Testis (tissue), 2 donors: Measurements from ENCODE around the gene PCDHGA7.

Experiments used
- POLR2A ChIP-seq: fragments of 450-650 bp; IDR thresholded peaks from one replicate; pipeline ENCODE4 v1.6.1; 2017; ENCODE audit warnings: antibody characterized with exemption, mild to moderate bottlenecking, moderate library complexity
- TF ChIP-seq, protein P1 (sequence below), 3 experiments: fragments of 450-650 bp in 2 of 3; fragments of 200-600 bp in 1 of 3; sonication (generic) in 1 of 3; IDR thresholded peaks; one replicate each; pipeline ENCODE4 v1.5.1; 2016 to 2019; ENCODE audit warnings: antibody characterized with exemption in 3 of 3, mild to moderate bottlenecking in 2 of 3, moderate library complexity in 1 of 3

DNA sequence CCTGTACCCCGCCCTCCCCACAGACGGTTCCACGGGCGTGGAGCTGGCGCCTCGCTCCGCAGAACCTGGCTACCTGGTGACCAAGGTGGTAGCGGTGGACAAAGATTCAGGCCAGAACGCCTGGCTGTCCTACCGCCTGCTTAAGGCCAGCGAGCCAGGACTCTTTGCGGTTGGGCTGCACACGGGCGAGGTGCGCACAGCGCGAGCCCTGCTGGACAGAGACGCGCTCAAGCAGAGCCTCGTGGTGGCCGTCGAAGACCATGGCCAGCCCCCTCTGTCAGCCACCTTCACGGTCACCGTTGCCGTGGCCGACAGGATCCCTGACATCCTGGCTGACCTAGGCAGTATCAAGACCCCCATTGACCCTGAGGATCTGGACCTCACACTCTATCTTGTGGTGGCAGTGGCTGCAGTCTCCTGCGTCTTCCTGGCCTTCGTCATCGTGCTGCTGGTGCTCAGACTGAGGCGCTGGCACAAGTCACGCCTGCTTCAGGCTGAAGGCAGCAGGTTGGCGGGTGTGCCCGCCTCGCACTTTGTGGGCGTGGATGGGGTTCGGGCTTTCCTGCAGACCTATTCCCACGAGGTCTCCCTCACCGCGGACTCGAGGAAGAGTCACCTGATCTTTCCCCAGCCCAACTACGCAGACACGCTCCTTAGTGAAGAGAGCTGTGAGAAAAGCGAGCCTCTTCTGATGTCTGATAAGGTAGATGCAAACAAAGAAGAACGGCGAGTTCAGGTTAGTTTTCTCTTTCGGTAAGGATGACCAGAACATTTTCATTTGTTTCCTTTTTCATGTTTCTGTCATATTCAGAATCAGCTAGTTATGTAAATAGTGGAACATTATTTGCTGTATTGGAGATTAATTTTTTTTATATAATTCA is 16.3 kb upstream of the PCDHGA7 start:
- TF ChIP-seq, protein P1, sequence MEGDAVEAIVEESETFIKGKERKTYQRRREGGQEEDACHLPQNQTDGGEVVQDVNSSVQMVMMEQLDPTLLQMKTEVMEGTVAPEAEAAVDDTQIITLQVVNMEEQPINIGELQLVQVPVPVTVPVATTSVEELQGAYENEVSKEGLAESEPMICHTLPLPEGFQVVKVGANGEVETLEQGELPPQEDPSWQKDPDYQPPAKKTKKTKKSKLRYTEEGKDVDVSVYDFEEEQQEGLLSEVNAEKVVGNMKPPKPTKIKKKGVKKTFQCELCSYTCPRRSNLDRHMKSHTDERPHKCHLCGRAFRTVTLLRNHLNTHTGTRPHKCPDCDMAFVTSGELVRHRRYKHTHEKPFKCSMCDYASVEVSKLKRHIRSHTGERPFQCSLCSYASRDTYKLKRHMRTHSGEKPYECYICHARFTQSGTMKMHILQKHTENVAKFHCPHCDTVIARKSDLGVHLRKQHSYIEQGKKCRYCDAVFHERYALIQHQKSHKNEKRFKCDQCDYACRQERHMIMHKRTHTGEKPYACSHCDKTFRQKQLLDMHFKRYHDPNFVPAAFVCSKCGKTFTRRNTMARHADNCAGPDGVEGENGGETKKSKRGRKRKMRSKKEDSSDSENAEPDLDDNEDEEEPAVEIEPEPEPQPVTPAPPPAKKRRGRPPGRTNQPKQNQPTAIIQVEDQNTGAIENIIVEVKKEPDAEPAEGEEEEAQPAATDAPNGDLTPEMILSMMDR (IDR thresholded peaks at IDR 0.05), result no peak
- no peak for TF ChIP-seq POLR2A
